HTERT RPE-1 (cell line): ENCODE results near the gene COA3.
"Not testable (repeated sequence)": the region's sequence is repeated elsewhere in the genome, so short reads cannot be mapped to it uniquely, and the experiment has no call there.

Source experiments
- in situ Hi-C: fragments of 300-500 bp; cut with MboI; formaldehyde crosslinking; loops from 4 replicates; pipeline ENCODE4 v1.14.3; 2020; ENCODE audit warnings: low sequenced_read_pairs

The COA3 gene

DNA sequence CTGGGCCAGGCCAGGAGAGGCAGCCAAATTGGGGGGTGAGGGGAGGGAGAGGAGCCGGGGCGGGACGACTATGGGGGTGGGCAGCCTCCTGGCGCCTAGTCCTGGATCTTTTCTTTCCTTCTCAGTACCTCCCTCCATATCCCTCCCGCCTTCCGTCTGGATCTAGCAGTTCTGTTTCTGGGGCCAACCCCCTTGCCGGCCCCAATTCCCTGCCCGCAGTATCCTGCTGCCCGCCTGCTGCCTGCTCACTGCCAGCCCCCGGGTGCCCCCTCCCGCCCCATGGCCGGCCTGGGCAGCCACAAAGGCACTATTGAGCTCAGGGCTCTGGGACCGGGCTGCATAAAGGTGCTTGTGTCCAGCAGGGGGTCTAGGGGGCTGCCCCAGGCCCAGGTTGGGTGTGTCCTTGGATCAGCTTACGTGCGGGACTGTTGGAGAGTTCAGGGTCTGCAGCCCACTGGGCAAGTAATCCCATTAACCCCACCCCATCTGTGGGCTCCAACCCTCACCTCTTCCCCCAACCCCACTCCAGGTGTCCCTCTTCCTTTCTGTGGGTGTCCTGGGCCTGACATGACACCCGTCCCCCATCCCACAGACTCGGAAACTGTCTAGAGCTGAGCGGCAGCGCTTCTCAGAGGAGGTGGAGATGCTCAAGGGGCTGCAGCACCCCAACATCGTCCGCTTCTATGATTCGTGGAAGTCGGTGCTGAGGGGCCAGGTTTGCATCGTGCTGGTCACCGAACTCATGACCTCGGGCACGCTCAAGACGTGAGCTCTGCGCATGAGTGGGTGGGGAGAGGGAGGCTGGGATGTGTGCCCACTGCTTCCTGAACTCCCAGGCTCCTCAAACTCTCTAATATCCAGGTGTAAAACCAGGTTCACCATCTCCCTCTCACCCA is 16.1 kb downstream of the COA3 start:
- in situ Hi-C loops, result no loop called here

DNA sequence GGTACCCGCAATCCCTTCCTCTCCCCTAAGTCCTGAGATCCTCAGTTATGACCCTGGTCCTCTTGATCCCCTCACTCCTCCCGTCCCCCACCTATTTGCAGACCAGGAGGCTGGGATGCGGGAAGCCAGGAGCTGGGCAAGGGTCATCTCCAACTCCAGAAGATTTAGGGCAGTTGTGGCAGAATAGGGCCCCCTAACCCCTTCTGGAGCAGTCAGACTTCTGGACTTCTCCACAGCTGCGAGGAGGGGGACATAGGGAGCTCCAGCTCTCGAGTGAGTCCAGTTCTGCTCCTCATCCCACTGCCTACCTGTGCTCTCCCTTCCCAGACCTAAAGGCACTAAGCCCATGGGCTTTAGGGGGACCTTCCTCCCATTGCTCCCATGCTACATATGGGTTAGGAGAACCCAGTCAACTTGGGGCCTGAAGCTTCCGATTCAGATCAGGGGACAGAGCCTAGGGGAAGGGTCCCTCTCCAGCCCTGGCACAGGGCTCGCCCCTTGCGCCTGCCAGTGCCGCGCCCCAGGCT is 16.8 kb downstream of the COA3 start:
- in situ Hi-C loops, result no loop called here

DNA sequence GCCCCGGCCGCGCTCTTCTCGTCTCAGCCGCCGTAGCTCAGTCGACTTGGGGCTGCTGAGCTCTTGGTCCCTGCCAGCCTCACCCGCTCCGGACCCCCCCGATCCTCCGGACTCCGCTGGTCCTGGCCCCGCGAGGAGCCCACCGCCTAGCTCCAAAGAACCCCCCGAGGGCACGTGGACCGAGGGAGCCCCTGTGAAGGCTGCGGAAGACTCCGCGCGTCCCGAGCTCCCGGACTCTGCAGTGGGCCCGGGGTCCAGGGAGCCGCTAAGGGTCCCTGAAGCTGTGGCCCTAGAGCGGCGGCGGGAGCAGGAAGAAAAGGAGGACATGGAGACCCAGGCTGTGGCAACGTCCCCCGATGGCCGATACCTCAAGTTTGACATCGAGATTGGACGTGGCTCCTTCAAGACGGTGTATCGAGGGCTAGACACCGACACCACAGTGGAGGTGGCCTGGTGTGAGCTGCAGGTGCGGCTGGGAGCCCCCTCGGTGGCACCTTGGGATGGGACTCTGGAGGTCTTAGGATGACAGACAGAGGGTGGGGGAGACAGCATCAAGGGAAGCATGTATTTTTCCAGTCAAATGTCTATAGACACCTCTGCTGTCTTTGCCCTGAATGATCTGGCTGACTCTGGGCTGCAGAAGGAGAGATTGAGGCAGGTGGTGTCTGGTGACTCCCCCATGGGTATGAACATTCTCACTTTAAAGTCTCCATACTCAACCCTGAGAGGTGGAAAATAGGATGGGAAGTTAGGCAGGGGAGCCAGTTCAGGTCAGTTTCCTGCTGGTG is 17.5 kb downstream of the COA3 start:
- in situ Hi-C loops, result no loop called here

DNA sequence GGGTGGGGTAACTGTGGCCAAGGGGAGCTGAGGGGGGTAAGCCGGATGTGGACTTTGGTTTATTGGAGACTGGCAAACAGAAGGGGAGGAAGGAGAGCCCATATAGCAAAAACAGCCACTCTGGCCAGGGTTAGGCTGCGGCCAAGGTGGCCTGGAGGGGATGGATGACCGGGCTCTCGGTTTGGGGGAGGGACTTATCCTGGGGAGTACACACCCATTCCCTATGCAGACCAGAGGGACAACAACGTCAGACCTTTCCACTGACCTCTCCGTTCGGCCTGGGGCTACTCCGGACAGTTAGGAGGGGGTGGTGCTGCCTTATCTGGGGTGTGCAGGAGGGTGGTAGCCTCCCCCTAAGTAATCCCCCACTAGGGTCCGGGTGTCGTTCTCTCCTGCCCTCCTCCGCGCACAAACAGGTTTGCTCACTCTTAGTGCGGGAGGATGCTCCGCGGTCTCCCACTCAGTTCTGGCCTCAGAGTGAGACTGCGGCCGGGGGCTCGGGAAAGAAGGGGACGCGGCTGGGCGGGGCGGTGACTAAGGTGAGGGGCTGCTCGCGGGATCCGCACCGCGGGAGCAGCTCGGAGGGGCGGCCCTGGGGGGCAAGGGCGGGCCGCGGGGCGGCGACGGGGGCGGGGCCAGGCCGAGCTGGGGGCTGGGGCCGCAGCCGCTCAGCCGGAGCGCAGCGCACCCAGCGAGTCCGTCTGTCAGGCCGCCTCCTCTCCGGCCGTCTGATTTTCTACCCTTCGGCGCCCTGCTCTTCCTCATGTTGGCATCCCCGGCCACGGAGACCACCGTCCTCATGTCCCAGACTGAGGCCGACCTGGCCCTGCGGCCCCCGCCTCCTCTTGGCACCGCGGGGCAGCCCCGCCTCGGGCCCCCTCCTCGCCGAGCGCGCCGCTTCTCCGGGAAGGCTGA is 18.3 kb downstream of the COA3 start, which contains the start of gene WNK4:
TSS of gene WNK4 (plus strand) at position 675 of the 915 bp plus-strand sequence. CDS start at position 764, 89 bp downstream.
- in situ Hi-C loops, result no loop called here

DNA sequence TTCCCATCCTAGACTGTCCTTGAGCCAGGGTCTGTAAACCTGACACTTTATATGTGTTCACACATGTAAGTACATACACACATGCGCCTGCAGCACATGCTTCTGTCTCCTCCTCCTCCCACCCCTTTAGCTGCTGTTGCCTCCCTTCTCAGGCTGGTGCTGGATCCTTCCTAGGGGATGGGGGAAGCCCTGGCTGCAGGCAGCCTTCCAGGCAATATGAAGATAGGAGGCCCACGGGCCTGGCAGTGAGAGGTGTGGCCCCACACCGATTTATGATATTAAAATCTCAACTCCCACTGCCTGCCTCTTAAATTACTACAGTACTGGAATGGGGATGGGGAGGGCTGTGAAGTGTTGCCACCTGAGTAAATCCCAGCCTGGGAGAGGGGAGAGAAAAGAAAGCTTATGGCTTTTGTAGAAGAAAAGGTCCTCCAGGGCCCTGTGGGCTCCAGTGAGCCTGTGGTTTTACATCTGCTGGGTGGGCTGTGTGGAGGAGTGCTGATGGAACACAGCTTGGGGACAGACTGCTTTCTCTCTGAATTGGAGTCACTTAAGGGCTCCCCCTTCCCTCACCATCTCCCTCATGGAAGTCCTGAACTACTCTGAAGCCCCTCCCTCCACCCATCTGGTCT is 19.1 kb downstream of the COA3 start:
- in situ Hi-C loops, result no loop called here

DNA sequence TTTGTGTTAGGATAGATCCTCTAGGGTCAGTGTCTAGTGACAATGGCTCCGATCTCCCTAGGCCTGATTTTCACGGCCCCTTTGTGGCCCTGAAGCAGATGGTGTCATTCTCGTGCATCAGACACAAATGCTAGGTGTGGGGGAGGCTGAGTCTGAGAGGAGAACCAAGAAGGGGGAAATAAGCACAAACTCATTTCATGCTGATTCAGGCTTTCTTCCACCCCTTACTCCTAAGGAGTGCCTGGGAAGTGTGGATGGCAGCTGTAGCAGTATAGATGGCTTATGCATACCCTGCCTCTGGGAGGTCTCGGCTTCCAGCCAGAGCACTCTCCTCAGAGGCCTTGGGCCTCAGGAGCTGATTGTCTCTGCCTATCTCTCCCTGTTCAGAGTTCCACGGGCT is 19.9 kb downstream of the COA3 start:
- in situ Hi-C loops, result no loop called here

DNA sequence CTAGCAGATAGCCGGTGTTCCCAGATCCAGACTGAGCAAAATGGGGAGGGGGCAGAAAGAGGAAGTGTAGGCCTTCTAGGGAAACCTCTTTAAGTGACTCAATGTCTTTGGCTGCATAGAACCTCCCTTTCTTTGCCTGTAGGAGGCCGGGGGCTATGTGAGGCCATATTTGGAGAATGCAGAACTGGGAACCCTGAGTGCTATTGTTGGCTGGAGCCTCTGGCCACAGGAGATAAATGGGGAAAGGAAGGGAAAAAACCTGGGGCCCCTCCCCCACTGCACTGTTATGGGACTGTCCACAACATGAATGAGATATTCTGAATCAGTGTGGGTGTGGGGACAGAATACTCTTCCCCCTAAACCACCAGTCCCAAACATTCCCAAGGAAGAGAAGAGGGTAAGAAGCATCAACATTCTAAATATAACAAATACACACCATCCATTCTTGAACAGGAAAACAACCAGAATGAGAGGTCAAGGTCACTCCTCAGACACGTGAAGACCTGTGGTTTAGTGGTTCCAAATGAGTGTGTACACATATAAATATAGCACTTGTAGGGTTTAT is 22.9 kb downstream of the COA3 start:
- in situ Hi-C loops, result no loop called here

DNA sequence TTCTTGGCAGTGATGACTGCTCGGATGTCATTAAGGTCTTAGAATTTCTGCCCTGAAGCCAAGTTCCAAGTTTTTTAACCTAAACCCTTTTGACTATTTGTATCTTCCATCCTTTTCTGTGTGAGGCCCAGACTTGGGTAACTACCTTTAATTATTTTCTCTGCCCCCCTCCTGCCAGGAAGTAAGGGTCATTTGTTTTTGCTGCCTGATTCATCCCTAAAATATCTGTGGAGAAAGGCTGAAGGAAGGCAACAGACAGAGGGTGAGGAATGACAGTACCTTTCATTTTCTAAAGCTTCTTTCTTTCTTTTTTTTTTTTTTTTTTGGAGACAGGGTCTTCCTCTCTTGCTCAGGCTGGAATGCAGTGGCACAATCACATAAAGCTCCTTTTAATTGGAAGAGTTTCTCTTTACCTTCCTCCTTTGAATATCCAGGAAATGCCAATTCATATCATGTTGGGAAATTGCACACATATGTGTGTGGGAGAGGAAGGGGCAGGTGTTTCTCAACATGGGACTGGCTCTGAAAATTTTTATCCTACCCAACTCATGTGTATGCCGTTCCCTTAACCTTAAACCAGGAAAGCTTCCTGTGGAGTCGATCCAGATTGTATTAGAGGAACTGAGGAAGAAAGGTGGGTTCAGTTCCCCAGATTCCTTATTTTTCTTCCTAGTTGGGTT is 24.3 kb downstream of the COA3 start:
- in situ Hi-C loops, result no loop called here

DNA sequence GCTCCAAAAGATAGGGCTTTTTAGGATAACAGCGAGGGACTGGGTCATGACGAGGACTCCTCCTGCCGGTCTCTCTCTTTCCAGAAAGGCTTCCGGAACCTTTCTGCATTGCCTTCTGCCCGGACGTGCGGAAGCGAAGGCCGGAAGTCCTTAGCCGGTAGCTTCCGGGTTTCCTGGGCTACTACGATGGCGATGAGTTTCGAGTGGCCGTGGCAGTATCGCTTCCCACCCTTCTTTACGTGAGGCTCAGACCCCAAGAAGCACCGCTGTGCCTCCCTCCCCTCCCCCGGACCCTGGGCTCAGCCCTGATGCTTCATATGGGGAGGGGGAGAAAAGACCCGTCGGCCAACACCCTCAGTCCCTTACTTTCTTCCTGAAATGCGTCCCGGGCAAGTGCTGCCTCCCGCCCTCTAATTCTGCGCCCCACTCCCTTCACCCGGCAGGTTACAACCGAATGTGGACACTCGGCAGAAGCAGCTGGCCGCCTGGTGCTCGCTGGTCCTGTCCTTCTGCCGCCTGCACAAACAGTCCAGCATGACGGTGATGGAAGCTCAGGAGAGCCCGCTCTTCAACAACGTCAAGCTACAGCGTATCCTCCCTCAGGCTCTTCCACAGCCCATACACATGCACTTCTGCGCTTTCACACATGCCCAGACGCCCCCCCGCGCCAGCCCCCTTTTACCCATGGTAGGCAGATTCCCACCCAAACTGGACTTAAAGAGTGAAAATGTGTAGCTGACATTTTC is 25.0 kb downstream of the COA3 start, which contains the start of gene VPS25:
TSS of gene VPS25 (plus strand) at position 160 of the 746 bp plus-strand sequence. CDS start at position 187, 27 bp downstream.
- in situ Hi-C loops, result no loop called here

DNA sequence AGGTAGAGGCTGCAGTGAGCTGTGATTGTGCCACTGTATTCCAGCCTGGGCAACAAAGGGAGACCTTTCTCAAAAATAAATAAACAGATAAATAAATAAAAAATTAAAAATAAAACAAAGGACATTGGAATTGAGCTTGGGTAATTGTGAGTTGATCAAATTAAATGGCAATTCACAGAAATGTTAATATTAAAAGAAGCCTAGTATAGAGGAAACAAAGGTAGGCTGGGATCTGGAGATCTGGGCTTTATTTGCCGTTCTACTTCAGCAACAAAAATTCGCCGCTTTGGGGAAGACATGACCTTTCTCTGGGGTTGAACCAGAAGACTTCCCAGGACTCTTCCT is 25.6 kb downstream of the COA3 start:
- in situ Hi-C loops, result no loop called here

DNA sequence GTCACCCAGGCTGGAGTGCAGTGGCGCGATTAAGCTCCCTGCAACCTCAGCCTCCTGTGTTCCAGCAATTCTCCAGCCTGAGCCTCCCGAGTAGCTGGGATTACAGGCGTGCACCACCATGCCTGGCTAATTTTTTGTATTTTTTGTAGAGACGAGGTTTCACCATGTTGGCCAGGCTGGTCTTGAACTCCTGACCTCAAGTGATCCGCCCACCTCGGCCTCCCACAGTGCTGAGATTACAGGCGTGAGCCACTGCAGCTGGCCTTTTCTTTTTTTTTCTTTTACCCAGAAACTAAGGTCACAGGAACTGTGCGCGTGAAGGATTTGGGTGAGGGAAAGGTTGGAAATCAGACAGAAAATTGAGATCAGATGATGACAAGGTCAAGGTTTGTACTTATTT is 28.5 kb downstream of the COA3 start:
- in situ Hi-C loops, result not testable (repeated sequence)

DNA sequence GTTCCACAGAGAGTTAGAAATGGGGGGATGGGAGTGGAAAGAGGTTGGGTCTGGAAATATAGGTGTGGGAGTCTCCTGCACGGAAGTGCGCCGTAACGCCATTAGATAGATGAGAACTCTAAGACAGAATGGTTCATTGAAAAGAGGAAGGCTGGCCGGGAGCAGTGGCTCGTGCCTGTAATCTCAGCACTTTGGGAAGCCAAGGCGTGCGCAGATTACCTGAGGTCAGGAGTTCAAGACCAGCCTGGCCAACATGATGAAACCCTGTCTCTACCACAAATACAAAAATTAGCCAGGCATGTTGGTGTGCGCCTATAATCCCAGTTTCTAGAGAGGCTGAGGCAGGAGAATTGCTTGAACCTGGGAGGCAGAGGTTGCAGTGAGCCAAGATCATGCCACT is 30.5 kb downstream of the COA3 start:
- in situ Hi-C loops, result not testable (repeated sequence)

DNA sequence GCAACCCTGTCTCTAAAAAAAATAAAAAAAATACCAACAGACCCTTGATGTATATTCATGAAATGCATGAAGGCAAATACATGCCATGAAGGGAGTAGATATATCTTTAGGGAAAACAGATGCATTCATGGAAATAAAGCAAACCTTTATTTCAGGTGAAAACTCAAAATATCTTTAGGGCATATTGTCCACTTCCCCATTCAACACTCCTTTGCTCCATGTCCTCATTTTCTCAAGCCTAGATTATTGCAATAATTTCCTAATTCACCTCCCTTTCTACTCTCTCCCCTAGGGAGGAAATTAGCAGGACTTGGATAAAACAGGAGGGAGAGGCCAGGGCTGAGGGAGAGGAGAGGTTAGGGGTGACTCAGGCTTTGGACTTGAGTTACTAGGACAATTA is 31.0 kb downstream of the COA3 start:
- in situ Hi-C loops, result no loop called here

DNA sequence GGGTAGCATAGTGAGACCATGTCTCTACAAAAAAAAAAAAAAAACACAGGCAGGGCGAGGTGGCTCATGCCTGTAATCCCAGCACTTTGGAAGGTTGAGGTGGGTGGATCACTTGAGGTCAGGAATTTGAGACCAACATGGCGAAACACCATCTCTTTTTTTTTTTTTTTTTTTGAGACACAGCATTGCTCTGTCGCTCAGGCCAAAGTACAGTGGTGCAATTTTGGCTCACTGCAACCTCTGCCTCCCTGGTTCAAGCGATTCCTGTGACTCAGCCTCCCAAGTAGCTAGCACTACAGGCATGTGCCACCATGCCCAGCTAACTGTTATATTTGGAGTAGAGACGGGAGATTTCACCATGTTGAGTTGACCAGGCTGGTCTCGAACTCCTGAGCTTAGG is 32.4 kb downstream of the COA3 start:
- in situ Hi-C loops, result no loop called here

DNA sequence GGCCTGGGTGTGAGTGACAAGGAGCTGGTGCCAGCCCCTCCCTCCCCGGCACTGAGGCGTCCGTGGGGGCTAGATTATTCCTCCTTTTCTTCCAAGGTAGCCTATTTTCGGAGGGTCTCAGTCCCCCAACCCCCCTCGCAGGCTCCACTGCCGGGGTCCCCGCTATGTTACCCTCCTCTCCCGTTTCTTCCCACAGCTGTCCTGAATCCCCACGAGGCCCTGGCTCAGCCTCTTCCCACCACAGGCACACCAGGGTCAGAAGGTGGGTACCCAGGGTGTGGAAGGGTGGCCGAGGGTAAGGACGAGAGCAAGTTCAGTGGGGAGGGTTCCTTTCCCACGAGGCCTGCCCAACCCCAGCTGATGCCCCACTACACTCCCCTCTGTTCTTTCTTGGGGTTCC is 36.9 kb downstream of the COA3 start:
- in situ Hi-C loops, result no loop called here

DNA sequence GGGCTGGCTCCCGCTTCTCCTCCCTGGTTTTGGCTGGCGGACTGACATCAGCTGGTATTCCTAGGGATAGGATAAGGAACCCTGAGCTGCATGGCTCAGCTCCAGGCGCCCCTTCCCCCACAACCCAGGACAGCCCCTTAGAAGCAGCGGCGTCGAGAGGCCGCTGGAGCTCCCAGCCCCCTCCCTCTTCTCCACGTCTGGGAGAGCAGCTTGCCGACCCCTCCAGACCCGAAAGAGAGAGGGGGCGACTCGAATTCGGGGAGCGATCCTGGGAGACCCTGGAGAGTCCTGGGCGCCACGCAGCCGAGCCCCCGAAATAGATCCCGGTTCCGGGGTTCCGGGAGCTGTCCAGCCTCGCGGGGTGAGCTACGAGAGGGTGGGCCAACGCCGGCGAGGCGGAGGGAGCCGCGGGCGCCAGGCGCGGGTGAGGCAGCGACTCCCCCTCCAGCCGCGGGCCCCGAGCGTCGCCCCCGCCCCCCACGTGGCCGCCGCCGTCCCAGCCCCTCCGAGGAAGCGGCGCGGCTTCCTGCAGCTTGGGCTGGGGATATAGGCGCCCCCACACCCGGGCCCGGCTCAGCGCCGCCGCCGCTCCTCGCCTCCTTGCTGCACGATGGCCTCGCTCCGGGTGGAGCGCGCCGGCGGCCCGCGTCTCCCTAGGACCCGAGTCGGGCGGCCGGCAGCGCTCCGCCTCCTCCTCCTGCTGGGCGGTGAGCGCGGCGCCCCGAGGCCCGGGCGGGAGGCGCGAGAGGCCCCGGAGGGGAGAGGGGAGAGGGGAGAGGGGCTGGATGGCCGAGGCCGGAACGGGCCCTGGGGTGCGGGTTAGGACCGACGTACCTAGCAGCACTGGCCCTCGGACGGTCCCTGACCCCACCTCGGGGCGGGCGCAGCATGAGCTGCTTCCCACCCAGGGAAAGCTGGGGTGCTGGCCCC is 37.6 kb downstream of the COA3 start, which contains the start of gene RAMP2:
TSS of gene RAMP2 (plus strand) at position 576 of the 930 bp plus-strand sequence. CDS start at position 611, 35 bp downstream.
- in situ Hi-C loops, result no loop called here

DNA sequence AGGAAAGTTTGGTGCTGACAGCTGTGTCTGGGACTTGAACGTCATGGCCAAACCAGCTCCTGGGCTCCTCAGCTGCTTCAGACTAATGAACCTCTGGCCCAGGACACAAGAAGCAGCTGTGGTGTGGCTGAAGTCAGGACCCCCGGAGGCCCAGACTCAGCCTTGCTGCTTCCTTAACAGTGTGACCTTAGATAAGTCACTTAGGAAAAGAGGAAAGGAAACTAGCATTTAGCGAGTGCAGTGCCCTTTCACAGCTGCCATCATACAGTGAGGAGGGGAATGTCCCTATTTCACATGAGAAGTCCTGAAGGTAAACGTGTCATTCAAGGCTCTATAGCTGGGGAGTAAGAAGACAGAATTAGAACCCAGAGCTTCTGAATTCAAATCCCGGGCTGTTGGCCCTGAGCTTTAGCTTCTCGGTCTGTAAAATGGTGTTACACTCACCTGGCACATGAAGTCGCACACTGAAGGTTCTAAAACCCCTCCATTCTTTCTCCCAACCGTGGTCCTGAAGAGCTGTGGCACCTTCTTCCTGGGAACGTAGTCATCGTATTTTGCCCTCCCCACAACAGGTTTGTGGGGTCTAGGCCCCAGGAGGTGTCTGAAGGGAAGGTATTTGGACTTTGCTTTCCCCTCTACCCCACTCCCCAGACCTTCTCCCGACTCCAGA is 38.4 kb downstream of the COA3 start:
- in situ Hi-C loops, result no loop called here
